Measurements from ENCODE around the gene TCF23. TPM values are rescaled to one million over a fixed set of nuclear protein-coding genes. Genes with fewer than 3 reads are reported as not detected.

Gene TCF23
- total RNA-seq, 2 experiments from 2014 or later = not detected

DNA sequence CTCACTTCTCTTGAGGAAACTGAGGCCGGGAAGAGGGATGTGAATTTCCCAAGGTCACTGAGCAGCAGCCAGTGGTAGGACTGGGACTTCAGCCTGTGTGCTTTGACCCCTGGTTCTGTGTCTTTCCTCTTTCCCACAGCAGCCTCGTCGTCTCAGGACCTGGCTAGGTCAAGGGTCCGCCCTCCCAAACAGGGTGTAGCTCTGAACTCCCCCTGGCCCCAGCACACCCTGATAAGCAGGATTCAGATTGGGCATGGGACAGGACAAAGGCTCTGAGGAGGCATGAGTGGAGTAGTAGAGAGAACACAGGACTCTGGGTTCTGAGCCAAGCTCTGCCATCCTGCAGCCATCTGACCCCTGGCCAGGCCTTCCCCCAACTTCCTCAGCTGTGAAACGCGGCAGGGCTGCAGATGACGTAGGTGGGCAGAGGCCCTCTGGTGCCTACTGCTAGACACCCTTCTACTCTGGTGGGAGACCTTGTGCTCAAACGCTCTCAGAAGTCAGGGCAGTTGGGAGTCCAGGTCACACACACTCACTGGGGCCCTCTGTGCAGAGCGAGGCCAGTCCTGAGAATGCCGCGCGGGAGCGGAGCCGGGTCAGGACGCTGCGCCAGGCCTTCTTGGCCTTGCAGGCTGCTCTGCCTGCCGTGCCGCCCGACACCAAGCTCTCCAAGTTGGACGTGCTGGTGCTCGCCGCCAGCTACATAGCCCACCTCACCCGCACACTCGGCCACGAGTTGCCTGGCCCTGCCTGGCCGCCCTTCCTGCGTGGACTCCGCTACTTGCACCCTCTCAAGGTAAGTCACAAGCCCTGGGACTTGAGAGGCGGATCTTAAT, 984 bp downstream of the TCF23 start:
- Mint-ChIP-seq H3K4me1 (ENCODE audit: low read depth) (no peaks in the 10 kb centered on the region), H3K27me3 (peaks cover 17% of the 10 kb centered on the region), H3K36me3 (ENCODE audit: low read depth) (no peaks in the 10 kb centered on the region), H3K9me3 (no peaks in the 10 kb centered on the region), H3K4me3 (no peak overlapping the region), H3K27ac (no peak overlapping the region)
- Histone ChIP-seq H3K36me3 (ENCODE audit: insufficient read depth, low read length) (no peaks in the 10 kb centered on the region), H3K27ac (ENCODE audit: low read depth in 1 of 2, low read length in 2 of 2) (no peak overlapping the region), H3K4me1 (ENCODE audit: insufficient read depth, low read length) (no peaks in the 10 kb centered on the region), H3K4me3 (ENCODE audit: low read length) (no peak overlapping the region), H3K9me3 (ENCODE audit: control insufficient read depth in 1 of 2, insufficient read depth in 1 of 2, low read length in 2 of 2) (no peaks in the 10 kb centered on the region), H3K27me3 (ENCODE audit: control insufficient read depth in 1 of 2, insufficient read depth in 2 of 2, low read length in 2 of 2) (peaks cover 0 to 4% of the 10 kb centered on the region in 2 experiments)
- CTCF ChIA-PET = no interaction called here
- ATAC-seq (ENCODE audit: poor library complexity) = no peak
- no peak for DNase-seq
- TF ChIP-seq, protein P1, sequence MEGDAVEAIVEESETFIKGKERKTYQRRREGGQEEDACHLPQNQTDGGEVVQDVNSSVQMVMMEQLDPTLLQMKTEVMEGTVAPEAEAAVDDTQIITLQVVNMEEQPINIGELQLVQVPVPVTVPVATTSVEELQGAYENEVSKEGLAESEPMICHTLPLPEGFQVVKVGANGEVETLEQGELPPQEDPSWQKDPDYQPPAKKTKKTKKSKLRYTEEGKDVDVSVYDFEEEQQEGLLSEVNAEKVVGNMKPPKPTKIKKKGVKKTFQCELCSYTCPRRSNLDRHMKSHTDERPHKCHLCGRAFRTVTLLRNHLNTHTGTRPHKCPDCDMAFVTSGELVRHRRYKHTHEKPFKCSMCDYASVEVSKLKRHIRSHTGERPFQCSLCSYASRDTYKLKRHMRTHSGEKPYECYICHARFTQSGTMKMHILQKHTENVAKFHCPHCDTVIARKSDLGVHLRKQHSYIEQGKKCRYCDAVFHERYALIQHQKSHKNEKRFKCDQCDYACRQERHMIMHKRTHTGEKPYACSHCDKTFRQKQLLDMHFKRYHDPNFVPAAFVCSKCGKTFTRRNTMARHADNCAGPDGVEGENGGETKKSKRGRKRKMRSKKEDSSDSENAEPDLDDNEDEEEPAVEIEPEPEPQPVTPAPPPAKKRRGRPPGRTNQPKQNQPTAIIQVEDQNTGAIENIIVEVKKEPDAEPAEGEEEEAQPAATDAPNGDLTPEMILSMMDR (IDR thresholded peaks at IDR 0.05) = no peak
- intact Hi-C loops (cut with DNase I, micrococcal nuclease) = loop anchor here in 1 of 2 experiments (5.0 kb wide), 2 partner anchors 37 to 48 kb away; no protein-coding TSS in a partner anchor
- POLR2A ChIA-PET = interaction anchor here (0.6 kb wide), 1 partner anchor 292 kb away, joined by 3 read pairs; no protein-coding TSS in a partner anchor

DNA sequence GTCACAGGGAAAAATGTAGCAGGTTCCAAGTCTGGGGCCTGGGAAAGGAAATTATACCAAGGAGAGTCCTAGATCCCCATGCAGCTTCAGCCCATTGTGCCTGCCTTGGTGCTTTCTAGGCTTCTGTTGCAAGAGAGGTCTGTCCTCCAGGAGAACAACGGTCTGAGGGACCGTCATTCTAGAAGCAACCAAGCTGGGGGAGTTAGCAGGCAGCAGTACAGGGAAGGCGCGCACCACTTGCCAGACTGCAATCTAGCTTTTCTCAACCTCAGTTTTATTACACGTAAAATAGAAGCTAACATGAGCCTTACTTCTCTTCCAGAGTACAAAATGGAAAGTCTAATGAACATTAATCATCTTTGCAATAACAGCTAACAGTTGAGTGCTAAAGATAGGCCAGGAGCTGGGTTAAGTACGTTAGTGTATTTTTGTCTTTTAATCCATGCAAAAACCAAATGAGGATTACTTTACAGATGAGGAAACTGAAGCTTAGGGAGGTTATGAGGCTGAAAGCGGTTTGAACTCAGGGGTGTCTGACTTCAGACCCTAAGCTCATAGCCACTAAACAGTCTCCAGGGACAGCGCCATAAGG, 1.9 kb downstream of the TCF23 start:
- Mint-ChIP-seq H3K27me3 (peaks cover 14% of the 10 kb centered on the region), H3K4me3 (no peak overlapping the region), H3K4me1 (ENCODE audit: low read depth) (no peaks in the 10 kb centered on the region), H3K9me3 (no peaks in the 10 kb centered on the region), H3K27ac (no peak overlapping the region), H3K36me3 (ENCODE audit: low read depth) (no peaks in the 10 kb centered on the region)
- Histone ChIP-seq H3K27me3 (ENCODE audit: control insufficient read depth in 1 of 2, insufficient read depth in 2 of 2, low read length in 2 of 2) (peaks cover 0 to 4% of the 10 kb centered on the region in 2 experiments), H3K4me3 (ENCODE audit: low read length) (no peak overlapping the region), H3K4me1 (ENCODE audit: insufficient read depth, low read length) (no peaks in the 10 kb centered on the region), H3K36me3 (ENCODE audit: insufficient read depth, low read length) (no peaks in the 10 kb centered on the region), H3K9me3 (ENCODE audit: control insufficient read depth in 1 of 2, insufficient read depth in 1 of 2, low read length in 2 of 2) (no peaks in the 10 kb centered on the region), H3K27ac (ENCODE audit: low read depth in 1 of 2, low read length in 2 of 2) (no peak overlapping the region)
- TF ChIP-seq, protein P1 (IDR thresholded peaks at IDR 0.05) = no peak
- DNase-seq (no peak), ATAC-seq (ENCODE audit: poor library complexity) (no peak)
- POLR2A ChIA-PET = interaction anchor here (0.6 kb wide), 1 partner anchor 292 kb away, joined by 3 read pairs; no protein-coding TSS in a partner anchor
- intact Hi-C loops (cut with DNase I, micrococcal nuclease) = loop anchor here in 1 of 2 experiments (5.0 kb wide), 1 partner anchor 47 kb away; no protein-coding TSS in a partner anchor
- CTCF ChIA-PET = no interaction called here

DNA sequence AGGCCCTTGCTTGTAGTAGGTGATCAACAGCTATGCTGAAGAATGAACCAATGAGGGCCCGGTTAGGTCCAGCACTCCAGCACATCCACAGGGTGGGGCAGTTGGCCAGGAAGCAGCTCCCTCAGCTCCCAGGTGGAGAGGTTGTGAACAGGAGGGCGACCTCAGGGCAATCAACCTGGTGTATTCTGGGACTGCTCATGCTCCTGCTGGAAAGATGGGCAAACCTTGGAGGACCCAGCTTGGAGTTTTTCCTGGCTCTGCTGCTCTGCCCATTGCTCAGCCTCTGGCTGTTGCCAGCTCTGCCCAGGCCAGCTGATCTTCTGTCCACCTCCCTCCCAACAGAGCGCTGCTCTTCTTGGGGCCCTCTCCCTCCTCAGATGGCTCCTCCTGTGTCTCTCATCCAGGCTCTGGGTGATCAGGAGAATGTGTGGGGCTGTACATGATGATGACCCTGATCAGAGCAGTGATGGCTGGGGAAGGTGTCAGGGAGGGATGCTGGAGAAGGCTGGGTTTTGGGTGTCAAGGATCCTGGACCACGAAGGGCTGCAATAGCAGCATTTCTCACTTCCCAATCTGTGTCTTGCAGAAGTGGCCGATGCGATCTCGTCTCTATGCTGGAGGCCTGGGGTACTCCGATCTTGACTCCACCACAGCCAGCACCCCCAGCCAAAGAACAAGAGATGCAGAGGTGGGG, 3.4 kb downstream of the TCF23 start:
- H3K4me1 ChIP-seq (ENCODE audit: insufficient read depth, low read length) = no peaks in the 10 kb centered on the region
- no peak for DNase-seq
- intact Hi-C loops (cut with DNase I, micrococcal nuclease) = loop anchor here in 1 of 2 experiments (5.0 kb wide), 1 partner anchor 45 kb away; no protein-coding TSS in a partner anchor
- no peak for ATAC-seq (ENCODE audit: poor library complexity)
- Mint-ChIP-seq H3K4me1 (ENCODE audit: low read depth) (no peaks in the 10 kb centered on the region), H3K27me3 (peaks cover 4% of the 10 kb centered on the region), H3K27ac (no peak overlapping the region), H3K9me3 (no peaks in the 10 kb centered on the region), H3K36me3 (ENCODE audit: low read depth) (no peaks in the 10 kb centered on the region), H3K4me3 (no peak overlapping the region)
- peaks cover 0 to 4% of the 10 kb centered on the region in 2 experiments for H3K27me3 ChIP-seq (ENCODE audit: control insufficient read depth in 1 of 2, insufficient read depth in 2 of 2, low read length in 2 of 2)
- H3K27ac ChIP-seq (ENCODE audit: low read depth in 1 of 2, low read length in 2 of 2) = no peak overlapping the region
- no peaks in the 10 kb centered on the region for H3K36me3 ChIP-seq (ENCODE audit: insufficient read depth, low read length)
- POLR2A ChIA-PET = interaction anchor here (1.2 kb wide), 1 partner anchor 101 kb away, joined by 3 read pairs; the partner anchor contains the start of gene AGBL5
- TF ChIP-seq, protein P1 (IDR thresholded peaks at IDR 0.05) = no peak
- CTCF ChIA-PET = no interaction called here
- H3K4me3 ChIP-seq (ENCODE audit: low read length) = no peak overlapping the region
- no peaks in the 10 kb centered on the region for H3K9me3 ChIP-seq (ENCODE audit: control insufficient read depth in 1 of 2, insufficient read depth in 1 of 2, low read length in 2 of 2)
